CD4-positive, alpha-beta T cell (primary cell): Measurements from ENCODE around the gene DTNB. TPM values are rescaled to one million over a fixed set of nuclear protein-coding genes. Genes with fewer than 3 reads are reported as not detected.

Experiments
- ATAC-seq: fragments of 200-7000 bp; cut with Tn5 transposase; one replicate; pipeline ENCODE4 v1.10.0; 2022; ENCODE audit warnings: mild to moderate bottlenecking; ENCODE audit not compliant: poor library complexity
- CTCF ChIA-PET: fragments of 350-600 bp; sonication (Branson Sonifier 250); formaldehyde crosslinking; loops from one replicate; lab custom pipeline; 2021; ENCODE audit warnings: antibody characterized with exemption, inconsistent platforms; lab: Charles Lee
- POLR2A ChIA-PET: fragments of 350-600 bp; sonication (Branson Sonifier 250); formaldehyde crosslinking; loops from one replicate; lab custom pipeline; 2021; ENCODE audit warnings: antibody characterized with exemption, inconsistent platforms; lab: Charles Lee
- DNase-seq, 14 experiments: peaks; one replicate each; pipeline ENCODE4 v3.0.0-alpha.2; 2013 to 2020; ENCODE audit warnings: mixed read lengths in 2 of 14
- H3K27ac ChIP-seq, 2 donors: one replicate each; pipeline versions ENCODE4 v1.5.1 to v1.7.0; 2013; ENCODE audit warnings: low read length in 2 of 2, low read depth in 1 of 2, mild to moderate bottlenecking in 1 of 2
- H3K27me3 ChIP-seq, 2 experiments: 1 replicate in 1 of 2; 2 replicates in 1 of 2; pipeline versions ENCODE4 v1.6.1 to v1.7.0; 2013; ENCODE audit warnings: low read length in 2 of 2, control low read depth in 1 of 2, mild to moderate bottlenecking in 1 of 2, moderate library complexity in 1 of 2; ENCODE audit not compliant: insufficient read depth in 2 of 2, control insufficient read depth in 1 of 2
- H3K36me3 ChIP-seq: one replicate; pipeline ENCODE4 v1.6.1; 2013; ENCODE audit warnings: low read length, control low read depth; ENCODE audit not compliant: insufficient read depth
- H3K4me1 ChIP-seq: one replicate; pipeline ENCODE4 v1.6.1; 2013; ENCODE audit warnings: low read length, control low read depth; ENCODE audit not compliant: insufficient read depth
- H3K4me3 ChIP-seq: one replicate; pipeline ENCODE4 v1.5.1; 2013; ENCODE audit warnings: mild to moderate bottlenecking, low read length, moderate library complexity
- H3K9me3 ChIP-seq, 2 experiments: 1 replicate in 1 of 2; 2 replicates in 1 of 2; pipeline versions ENCODE4 v1.6.1 to v1.7.0; 2013; ENCODE audit warnings: low read length in 2 of 2, mild to moderate bottlenecking in 2 of 2, control low read depth in 1 of 2, moderate library complexity in 1 of 2; ENCODE audit not compliant: control insufficient read depth in 1 of 2, insufficient read depth in 1 of 2
- H3K27ac Mint-ChIP-seq: one replicate; pipeline ENCODE4 v1.8.0; 2020; ENCODE audit warnings: mixed read lengths
- H3K27me3 Mint-ChIP-seq: one replicate; pipeline ENCODE4 v1.8.0; 2021; ENCODE audit warnings: mixed read lengths
- H3K36me3 Mint-ChIP-seq: one replicate; pipeline ENCODE4 v1.8.0; 2021; ENCODE audit warnings: low read depth, mixed read lengths
- H3K4me1 Mint-ChIP-seq: one replicate; pipeline ENCODE4 v1.8.0; 2021; ENCODE audit warnings: low read depth, mixed read lengths
- H3K4me3 Mint-ChIP-seq: one replicate; pipeline ENCODE4 v1.8.0; 2020; ENCODE audit warnings: mild to moderate bottlenecking, mixed read lengths
- H3K9me3 Mint-ChIP-seq: one replicate; pipeline ENCODE4 v1.8.0; 2020; ENCODE audit warnings: mixed read lengths
- intact Hi-C, 2 experiments: fragments of 100-400 bp; cut with DNase I in 1 of 2; cut with micrococcal nuclease in 1 of 2; formaldehyde crosslinking; loops; one replicate each; pipeline versions ENCODE4 v1.15.1 to v1.9.0; 2023 to 2025; cut with DNase I, micrococcal nuclease
- total RNA-seq, 174 experiments: library from RNA in 2 of 174; stranded (reverse) in 2 of 174; gene quantifications; one replicate each; pipeline ENCODE4 v1.2.3 and lab custom pipeline; 2021 to 2026
- TF ChIP-seq, protein P1 (sequence below): fragments of 200-600 bp; IDR thresholded peaks from one replicate; pipeline ENCODE4 v1.8.0; 2022; ENCODE audit warnings: antibody characterized with exemption, mild to moderate bottlenecking

Gene DTNB
- total RNA-seq, 2 experiments from 2014 or later: 30.1 to 33.6 TPM

- no peak for ATAC-seq
- Mint-ChIP-seq H3K4me1 (no peaks in the 10 kb centered on the region), H3K9me3 (no peaks in the 10 kb centered on the region), H3K4me3 (no peak overlapping the region), H3K36me3 (peaks cover 46% of the 10 kb centered on the region), H3K27ac (no peak overlapping the region), H3K27me3 (no peaks in the 10 kb centered on the region)
- Histone ChIP-seq H3K36me3 (peaks cover 10% of the 10 kb centered on the region), H3K4me1 (no peaks in the 10 kb centered on the region), H3K27ac (no peak overlapping the region), H3K4me3 (no peak overlapping the region), H3K27me3 (no peaks in the 10 kb centered on the region), H3K9me3 (no peaks in the 10 kb centered on the region)
- intact Hi-C loops: no loop called here
- ChIA-PET CTCF (no interaction called here), POLR2A (no interaction called here)
- DNase-seq: no peak
- TF ChIP-seq, protein P1, sequence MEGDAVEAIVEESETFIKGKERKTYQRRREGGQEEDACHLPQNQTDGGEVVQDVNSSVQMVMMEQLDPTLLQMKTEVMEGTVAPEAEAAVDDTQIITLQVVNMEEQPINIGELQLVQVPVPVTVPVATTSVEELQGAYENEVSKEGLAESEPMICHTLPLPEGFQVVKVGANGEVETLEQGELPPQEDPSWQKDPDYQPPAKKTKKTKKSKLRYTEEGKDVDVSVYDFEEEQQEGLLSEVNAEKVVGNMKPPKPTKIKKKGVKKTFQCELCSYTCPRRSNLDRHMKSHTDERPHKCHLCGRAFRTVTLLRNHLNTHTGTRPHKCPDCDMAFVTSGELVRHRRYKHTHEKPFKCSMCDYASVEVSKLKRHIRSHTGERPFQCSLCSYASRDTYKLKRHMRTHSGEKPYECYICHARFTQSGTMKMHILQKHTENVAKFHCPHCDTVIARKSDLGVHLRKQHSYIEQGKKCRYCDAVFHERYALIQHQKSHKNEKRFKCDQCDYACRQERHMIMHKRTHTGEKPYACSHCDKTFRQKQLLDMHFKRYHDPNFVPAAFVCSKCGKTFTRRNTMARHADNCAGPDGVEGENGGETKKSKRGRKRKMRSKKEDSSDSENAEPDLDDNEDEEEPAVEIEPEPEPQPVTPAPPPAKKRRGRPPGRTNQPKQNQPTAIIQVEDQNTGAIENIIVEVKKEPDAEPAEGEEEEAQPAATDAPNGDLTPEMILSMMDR: no peak
These were observed 52.7 kb downstream of the DTNB start for GRCh38 chr2:25620711-25621110.

- Mint-ChIP-seq H3K9me3 (no peaks in the 10 kb centered on the region), H3K4me3 (no peak overlapping the region), H3K27ac (no peak overlapping the region), H3K4me1 (no peaks in the 10 kb centered on the region), H3K27me3 (no peaks in the 10 kb centered on the region), H3K36me3 (peaks cover 40% of the 10 kb centered on the region)
- CTCF ChIA-PET: no interaction called here
- TF ChIP-seq, protein P1: no peak
- Histone ChIP-seq H3K27ac (no peak overlapping the region), H3K27me3 (no peaks in the 10 kb centered on the region), H3K9me3 (no peaks in the 10 kb centered on the region), H3K36me3 (peaks cover 7% of the 10 kb centered on the region), H3K4me1 (no peaks in the 10 kb centered on the region), H3K4me3 (no peak overlapping the region)
- ATAC-seq (no peak), DNase-seq (no peak)
- POLR2A ChIA-PET: no interaction called here
- intact Hi-C loops: no loop called here
These were observed 53.3 kb downstream of the DTNB start for GRCh38 chr2:25620077-25620476.

DNA sequence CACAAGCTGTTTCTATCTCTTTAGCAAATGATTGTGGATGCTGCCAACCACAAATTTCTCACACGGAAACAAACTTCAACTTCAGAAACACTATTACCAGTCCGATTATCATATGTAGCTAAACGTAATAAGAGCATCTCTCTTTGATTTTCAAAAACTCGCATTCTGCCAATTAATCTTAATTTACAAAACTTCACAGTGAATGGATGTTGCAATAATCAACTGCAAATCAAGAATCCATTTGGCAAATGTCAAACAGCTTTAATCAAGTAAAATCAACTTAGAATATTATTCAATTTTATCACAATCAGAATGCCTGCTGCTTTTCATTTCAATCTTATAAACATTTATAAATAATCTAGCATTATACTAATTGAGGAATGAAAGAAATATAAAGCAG is 54.2 kb downstream of the DTNB start:
- intact Hi-C loops: no loop called here
- TF ChIP-seq, protein P1: no peak
- DNase-seq (no peak), ATAC-seq (no peak)
- no peaks in the 10 kb centered on the region for H3K27me3 ChIP-seq
- Mint-ChIP-seq H3K4me1 (no peaks in the 10 kb centered on the region), H3K9me3 (no peaks in the 10 kb centered on the region), H3K4me3 (no peak overlapping the region), H3K36me3 (peaks cover 31% of the 10 kb centered on the region), H3K27ac (no peak overlapping the region), H3K27me3 (no peaks in the 10 kb centered on the region)
- ChIA-PET POLR2A (no interaction called here), CTCF (interaction anchor here (1.0 kb wide), 1 partner anchor 81 kb away, joined by 3 read pairs; no protein-coding TSS in a partner anchor)
- no peaks in the 10 kb centered on the region for H3K9me3 ChIP-seq
- peaks cover 7% of the 10 kb centered on the region for H3K36me3 ChIP-seq
- H3K27ac ChIP-seq: no peak overlapping the region
- no peaks in the 10 kb centered on the region for H3K4me1 ChIP-seq
- H3K4me3 ChIP-seq: no peak overlapping the region
